ENCODE measurements around the gene KMT2C.

DNA sequence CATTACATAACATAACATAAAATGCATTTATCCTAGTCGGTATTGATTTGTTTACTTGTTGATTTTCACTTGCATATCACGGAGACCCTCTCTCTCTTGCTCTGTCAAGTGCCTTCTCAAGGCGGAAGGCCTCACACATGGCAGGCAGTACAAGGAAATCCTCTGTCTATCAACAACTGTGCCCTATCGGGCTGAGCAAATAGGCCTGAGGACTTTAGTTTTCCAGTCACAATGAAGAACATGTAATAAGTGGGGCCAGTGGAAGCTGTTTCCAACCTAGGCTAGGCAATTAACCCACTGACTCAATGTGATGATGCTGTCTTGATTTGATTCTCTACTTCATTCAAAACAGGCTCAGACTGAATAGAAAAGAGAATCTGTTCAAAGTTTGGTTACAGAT, 44.9 kb upstream of the KMT2C start:
- TF ChIP-seq, protein P1, sequence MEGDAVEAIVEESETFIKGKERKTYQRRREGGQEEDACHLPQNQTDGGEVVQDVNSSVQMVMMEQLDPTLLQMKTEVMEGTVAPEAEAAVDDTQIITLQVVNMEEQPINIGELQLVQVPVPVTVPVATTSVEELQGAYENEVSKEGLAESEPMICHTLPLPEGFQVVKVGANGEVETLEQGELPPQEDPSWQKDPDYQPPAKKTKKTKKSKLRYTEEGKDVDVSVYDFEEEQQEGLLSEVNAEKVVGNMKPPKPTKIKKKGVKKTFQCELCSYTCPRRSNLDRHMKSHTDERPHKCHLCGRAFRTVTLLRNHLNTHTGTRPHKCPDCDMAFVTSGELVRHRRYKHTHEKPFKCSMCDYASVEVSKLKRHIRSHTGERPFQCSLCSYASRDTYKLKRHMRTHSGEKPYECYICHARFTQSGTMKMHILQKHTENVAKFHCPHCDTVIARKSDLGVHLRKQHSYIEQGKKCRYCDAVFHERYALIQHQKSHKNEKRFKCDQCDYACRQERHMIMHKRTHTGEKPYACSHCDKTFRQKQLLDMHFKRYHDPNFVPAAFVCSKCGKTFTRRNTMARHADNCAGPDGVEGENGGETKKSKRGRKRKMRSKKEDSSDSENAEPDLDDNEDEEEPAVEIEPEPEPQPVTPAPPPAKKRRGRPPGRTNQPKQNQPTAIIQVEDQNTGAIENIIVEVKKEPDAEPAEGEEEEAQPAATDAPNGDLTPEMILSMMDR (conservative IDR thresholded peaks at IDR 0.05; ENCODE audit: low read length) = no peak
- no peak for TF ChIP-seq EZH2phosphoT487 (IDR thresholded peaks at IDR 0.05; ENCODE audit: borderline replicate concordance)

Measured in Loucy (cell line).